CD4-positive, alpha-beta T cell treated with Interleukin-15 for 4 hours (primary cell): ENCODE results near the gene MUC5AC.
"Not testable (repeated sequence)": the region's sequence is repeated elsewhere in the genome, so short reads cannot be mapped to it uniquely, and the experiment has no call there.

Source experiments
- DNase-seq: peaks from one replicate; pipeline ENCODE4 v3.0.0-alpha.2; 2020; ENCODE audit warnings: low spot score

MUC5AC gene, protein sequence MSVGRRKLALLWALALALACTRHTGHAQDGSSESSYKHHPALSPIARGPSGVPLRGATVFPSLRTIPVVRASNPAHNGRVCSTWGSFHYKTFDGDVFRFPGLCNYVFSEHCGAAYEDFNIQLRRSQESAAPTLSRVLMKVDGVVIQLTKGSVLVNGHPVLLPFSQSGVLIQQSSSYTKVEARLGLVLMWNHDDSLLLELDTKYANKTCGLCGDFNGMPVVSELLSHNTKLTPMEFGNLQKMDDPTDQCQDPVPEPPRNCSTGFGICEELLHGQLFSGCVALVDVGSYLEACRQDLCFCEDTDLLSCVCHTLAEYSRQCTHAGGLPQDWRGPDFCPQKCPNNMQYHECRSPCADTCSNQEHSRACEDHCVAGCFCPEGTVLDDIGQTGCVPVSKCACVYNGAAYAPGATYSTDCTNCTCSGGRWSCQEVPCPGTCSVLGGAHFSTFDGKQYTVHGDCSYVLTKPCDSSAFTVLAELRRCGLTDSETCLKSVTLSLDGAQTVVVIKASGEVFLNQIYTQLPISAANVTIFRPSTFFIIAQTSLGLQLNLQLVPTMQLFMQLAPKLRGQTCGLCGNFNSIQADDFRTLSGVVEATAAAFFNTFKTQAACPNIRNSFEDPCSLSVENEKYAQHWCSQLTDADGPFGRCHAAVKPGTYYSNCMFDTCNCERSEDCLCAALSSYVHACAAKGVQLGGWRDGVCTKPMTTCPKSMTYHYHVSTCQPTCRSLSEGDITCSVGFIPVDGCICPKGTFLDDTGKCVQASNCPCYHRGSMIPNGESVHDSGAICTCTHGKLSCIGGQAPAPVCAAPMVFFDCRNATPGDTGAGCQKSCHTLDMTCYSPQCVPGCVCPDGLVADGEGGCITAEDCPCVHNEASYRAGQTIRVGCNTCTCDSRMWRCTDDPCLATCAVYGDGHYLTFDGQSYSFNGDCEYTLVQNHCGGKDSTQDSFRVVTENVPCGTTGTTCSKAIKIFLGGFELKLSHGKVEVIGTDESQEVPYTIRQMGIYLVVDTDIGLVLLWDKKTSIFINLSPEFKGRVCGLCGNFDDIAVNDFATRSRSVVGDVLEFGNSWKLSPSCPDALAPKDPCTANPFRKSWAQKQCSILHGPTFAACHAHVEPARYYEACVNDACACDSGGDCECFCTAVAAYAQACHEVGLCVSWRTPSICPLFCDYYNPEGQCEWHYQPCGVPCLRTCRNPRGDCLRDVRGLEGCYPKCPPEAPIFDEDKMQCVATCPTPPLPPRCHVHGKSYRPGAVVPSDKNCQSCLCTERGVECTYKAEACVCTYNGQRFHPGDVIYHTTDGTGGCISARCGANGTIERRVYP (N-terminal part only)

DNA sequence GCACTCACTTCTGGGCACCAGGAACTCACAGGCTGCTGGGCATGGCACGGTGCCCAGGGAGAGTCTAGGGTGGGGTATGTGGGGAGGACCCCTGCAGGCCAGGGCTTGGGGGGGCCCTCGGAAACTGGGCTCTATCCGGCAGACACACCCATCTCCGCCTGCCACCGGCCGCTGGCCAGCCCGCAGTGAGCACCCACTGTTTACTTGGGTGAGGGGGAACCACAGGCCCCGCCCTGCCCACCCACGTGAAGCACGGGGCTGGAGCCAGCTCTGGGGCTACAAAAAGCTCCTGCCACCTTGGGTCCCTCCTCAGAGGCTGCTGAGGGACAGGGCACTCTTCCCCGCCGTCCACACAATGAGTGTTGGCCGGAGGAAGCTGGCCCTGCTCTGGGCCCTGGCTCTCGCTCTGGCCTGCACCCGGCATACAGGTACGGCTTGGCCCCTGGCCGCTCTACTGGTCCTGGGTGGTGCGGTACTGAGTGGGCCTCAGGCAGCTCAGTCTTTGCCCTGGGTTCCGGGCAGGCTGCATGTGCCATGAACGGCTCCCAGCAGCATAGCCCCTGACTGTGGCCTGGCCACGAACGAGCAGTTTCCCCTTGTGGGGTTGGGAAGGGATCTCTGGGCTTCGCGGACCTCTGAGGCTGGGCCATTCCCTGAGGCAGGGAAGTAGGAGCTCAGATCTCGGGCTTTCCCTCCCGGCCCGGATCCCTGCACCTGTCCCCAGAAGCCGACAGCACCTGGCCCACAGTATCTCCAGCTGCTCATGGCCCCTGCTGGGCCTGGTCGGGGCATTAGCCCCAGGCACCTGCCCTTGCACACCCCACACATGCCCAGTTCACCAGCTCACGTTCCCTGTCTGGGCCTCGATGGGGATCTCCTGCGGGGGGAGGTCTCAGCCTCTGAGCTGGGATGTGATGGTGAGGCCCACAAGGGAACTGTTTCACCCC, at the start of gene MUC5AC:
MUC5AC (plus strand) TSS at position 309 of the 947 bp plus-strand sequence; CDS start at position 356, 47 bp downstream.
- DNase-seq, result no peak

DNA sequence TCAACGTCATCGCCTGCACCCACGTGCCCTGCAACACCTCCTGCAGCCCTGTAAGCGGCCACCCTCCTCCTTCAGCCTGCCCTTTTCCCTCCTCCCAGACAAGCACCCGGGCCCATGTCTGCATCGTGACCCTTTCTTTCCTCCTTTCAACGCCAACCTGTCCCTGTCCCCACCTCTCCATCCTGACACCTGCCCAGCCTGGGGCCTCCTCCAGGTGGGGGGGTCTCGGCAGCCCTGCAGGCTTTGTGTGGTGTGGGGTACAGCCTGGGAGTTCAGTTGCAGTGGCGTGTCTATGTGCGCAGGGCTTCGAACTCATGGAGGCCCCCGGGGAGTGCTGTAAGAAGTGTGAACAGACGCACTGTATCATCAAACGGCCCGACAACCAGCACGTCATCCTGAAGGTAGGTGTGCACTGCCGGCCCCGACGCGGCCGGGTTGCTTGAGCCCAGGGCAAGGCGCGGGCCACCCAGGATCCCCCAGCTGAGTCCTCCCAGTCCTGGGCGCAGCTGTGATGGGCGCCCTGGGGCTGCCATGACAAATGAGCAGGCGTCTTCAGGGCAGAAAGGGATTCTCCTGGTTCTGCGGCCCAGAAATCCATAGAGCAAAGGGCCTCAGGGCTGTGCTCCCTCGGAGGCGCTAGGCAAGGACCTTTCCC, 49.4 kb upstream of the MUC5AC start:
- DNase-seq, result no peak

- no peak for DNase-seq
These were observed 48.4 kb upstream of the MUC5AC start for GRCh38 chr11:1109101-1109917.

GRCh38 chr11:1109918-1110705, 47.6 kb upstream of the MUC5AC start:
- DNase-seq, result no peak

GRCh38 chr11:1111545-1112212, 46.1 kb upstream of the MUC5AC start:
- no peak for DNase-seq

DNA sequence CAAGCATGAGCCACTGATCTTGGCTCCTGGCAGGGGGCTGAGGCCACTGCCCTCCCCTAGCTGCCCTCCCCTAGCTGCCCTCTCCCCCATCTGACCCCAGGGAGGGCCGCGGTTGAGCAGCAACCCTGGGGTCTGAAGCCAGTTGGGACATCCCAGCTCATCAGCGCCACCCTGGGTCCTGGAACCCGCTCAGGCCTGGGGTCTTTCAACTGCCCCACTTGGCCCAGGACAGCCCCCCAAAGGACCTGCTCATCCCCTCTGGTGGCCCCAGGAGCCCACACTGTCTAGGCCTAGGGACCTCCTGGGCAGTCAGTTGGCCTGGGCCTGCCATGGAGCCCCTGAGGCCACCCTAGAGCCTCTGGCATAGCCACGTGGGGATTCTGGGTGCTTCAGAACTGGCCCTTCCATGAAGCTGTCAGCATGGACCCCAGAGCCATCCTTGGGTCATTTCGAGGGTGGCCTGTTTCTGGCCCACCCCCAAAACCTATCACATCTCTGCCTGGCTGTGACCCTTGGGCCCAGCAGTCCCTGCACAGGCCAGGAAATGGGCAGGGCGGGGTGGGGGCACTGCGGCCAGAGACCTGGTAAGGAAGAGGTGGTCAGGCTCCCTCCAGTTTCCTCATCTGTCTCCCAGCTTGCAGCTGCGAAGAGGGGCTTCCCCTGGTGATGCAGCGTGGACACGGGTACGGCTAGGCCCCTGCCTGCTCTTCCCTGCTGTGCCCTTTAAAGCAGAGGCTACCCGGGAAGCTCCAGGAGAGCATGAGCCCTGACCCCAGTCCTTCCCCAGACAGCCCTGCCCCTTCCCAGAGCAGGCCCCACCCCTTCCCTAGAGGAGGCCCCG, 45.2 kb upstream of the MUC5AC start:
- DNase-seq, result no peak

GRCh38 chr11:1113405-1114201, 44.1 kb upstream of the MUC5AC start:
- DNase-seq, result no peak

DNA sequence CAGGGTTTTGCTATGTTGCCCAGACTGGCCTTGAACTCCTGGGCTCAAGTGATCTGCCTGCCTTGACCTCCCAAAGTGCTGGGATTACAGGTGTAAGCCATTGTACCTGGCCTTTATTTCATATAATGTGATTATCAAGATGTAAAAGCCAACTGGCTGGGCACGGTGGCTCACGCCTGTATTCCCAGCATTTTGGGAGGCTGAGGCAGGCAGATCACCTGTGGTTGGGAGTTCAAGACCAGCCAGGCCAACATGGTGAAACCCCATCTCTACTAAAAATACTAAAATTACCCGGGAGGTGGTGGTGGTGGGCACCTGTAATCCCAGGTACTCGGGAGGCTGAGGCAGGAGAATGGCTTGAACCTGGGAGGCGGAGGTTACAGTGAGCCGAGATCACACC, 42.5 kb upstream of the MUC5AC start:
- DNase-seq, result not testable (repeated sequence)

- no peak for DNase-seq
These were observed 41.6 kb upstream of the MUC5AC start for GRCh38 chr11:1116104-1116503.

DNA sequence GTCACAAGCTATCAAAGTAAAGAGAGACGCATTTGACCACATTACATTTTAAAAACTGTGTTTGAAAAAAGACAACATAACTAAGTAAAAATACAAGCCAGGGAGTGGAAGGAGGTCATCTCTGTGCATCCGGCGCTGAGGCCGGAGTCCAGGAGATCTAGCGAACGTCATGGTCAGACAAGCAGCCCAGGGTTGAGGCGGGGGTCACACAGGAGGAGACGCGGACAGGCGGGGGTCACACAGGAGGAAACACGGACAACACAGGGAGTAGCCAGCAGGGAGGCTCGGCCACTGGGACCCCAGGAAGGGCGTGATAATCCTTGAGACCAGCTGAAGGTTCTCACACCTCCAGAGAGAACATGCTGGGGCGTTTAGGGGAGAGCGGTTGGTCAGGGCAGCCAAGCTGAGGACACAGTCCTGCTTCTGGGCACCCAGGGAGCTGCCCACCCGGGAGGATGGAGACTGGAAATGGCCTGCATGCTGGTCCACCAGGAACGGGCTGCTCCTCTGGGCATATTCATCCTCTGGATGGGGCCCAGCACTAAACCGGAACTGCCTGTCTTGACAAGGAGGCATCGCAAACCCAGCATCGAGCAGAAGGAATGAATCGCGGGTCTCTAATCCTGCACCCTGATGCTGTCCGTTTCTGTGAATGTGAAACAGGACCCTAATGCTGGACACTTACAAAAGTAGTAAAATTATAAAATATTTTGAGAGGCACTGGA, 40.9 kb upstream of the MUC5AC start:
- no peak for DNase-seq

- no peak for DNase-seq
These were observed 39.8 kb upstream of the MUC5AC start for GRCh38 chr11:1117992-1118391.

DNA sequence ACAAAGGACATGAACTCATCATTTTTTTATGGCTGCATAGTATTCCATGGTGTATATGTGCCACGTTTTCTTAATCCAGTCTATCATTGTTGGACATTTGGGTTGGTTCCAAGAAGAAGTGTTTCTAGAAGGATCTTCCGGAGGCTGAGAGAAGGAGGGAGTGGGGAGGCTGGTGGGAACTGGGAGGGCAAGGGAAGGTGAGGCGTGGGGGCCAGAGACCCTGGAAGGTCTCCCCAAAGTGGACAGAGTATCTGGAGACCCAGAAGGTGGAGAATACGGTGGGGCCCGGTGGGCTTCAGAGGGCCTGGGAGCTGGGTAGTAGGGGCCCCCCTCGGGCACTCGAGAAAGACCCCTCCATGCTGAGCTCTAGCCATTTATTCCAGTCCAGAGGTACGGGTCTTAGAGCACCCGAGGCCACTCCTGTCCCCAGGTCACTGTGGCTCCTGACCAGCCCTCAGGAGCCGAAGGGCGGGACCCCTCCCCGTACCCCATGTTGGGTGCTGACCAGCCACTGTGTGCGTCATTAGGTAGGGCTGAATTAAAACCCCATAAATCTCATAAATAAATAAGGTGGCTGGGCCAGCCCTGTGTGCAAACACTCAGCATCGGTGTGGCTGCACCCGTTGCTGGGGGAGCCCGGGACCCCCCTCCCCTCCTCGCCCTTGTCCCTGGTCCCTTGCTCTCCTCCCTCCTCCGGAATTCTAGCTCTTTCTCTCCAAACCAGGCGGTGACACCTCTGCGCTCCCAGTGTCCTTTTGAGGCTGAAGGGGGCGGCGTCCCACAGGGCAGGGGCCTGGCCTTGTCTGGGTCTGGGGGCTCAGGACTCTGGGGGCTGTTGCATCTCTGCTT, 38.8 kb upstream of the MUC5AC start:
- DNase-seq, result no peak

DNA sequence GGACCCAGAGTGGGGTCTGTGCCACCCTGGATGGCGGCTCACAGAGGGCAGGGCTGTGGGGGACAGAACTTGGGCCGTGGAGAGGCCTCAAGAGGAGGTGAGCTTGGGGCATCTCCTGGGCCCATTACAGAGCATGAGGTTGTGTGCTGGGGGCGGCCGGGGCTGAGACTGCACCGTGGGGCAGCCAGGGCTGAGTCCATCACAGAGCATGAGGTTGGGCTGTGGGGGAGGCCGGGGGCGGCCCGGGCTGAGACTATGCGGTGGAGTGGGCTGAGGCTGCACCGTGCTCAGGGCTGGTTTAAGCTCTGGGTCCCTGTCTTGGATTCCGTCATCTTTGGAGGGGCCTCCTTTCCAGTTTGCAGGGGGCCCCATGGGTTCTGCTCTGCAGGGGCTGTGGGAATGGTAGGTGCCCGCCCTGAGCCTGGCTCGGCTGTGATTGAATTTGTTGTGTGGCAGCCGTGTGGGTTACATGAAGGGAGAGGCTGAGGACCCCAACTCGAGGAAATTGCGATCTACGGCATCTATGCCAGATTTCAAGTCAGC, 38.1 kb upstream of the MUC5AC start:
- DNase-seq, result no peak

- DNase-seq, result no peak
These were observed 37.0 kb upstream of the MUC5AC start for GRCh38 chr11:1120532-1121330.
